Neuronal stem cell (in vitro differentiated cells): Measurements from ENCODE around the gene GIMAP5.

Experiments
- DNase-seq: peaks from one replicate; pipeline ENCODE4 v3.0.0-alpha.2; 2013; ENCODE audit warnings: low spot score
- H2AFZ ChIP-seq: one replicate; pipeline ENCODE4 v1.6.1; 2013; ENCODE audit warnings: mild to moderate bottlenecking, low read length, inconsistent platforms
- H2AK5ac ChIP-seq: 2 replicates; pipeline ENCODE4 v1.6.1; 2013; ENCODE audit warnings: low read depth, mild to moderate bottlenecking, inconsistent platforms, low read length, moderate library complexity, mixed read lengths
- H2BK120ac ChIP-seq: 2 replicates; pipeline ENCODE4 v1.6.1; 2013; ENCODE audit warnings: low read depth, mild to moderate bottlenecking, inconsistent platforms, low read length, moderate library complexity, mixed read lengths
- H2BK12ac ChIP-seq: one replicate; pipeline ENCODE4 v1.6.1; 2013; ENCODE audit warnings: low read length, inconsistent platforms
- H2BK15ac ChIP-seq: 2 replicates; pipeline ENCODE4 v1.6.1; 2013; ENCODE audit warnings: mild to moderate bottlenecking, low read length, inconsistent platforms, mixed read lengths
- H2BK5ac ChIP-seq: one replicate; pipeline ENCODE4 v1.6.1; 2013; ENCODE audit warnings: inconsistent platforms, mild to moderate bottlenecking, low read length, moderate library complexity
- H3K14ac ChIP-seq: one replicate; pipeline ENCODE4 v1.6.1; 2013; ENCODE audit warnings: low read length, inconsistent platforms
- H3K18ac ChIP-seq: 2 replicates; pipeline ENCODE4 v1.6.1; 2013; ENCODE audit warnings: low read length, inconsistent platforms
- H3K23ac ChIP-seq: 2 replicates; pipeline ENCODE4 v1.6.1; 2013; ENCODE audit warnings: low read depth, mild to moderate bottlenecking, mixed read lengths, low read length, inconsistent platforms; ENCODE audit not compliant: poor library complexity
- H3K27ac ChIP-seq: replicated peaks from 3 replicates; pipeline ENCODE4 v1.5.1; 2013; ENCODE audit warnings: low read length, inconsistent platforms
- H3K27me3 ChIP-seq, 3 experiments: 2 replicates each; pipeline ENCODE4 v1.6.1; 2013; ENCODE audit warnings: low read length in 3 of 3, mild to moderate bottlenecking in 2 of 3, inconsistent platforms in 1 of 3, low read depth in 1 of 3, mixed read lengths in 1 of 3, moderate library complexity in 1 of 3; ENCODE audit not compliant: control insufficient read depth in 3 of 3, insufficient read depth in 3 of 3
- H3K36me3 ChIP-seq, 2 donors: replicated peaks in 1 of 2; 2 replicates each; pipeline ENCODE4 v1.6.1; 2013; ENCODE audit warnings: low read length in 2 of 2; ENCODE audit not compliant: control insufficient read depth in 2 of 2, insufficient read depth in 2 of 2
- H3K4ac ChIP-seq: 2 replicates; pipeline ENCODE4 v1.6.1; 2013; ENCODE audit warnings: inconsistent platforms, mild to moderate bottlenecking, low read length, moderate library complexity
- H3K4me1 ChIP-seq, 2 donors: 1 replicate in 1 of 2; 2 replicates in 1 of 2; pipeline ENCODE4 v1.6.1; 2013; ENCODE audit warnings: low read length in 2 of 2, low read depth in 1 of 2; ENCODE audit not compliant: control insufficient read depth in 2 of 2, insufficient read depth in 1 of 2
- H3K4me2 ChIP-seq: one replicate; pipeline ENCODE4 v1.6.1; 2013; ENCODE audit warnings: mild to moderate bottlenecking, low read length, inconsistent platforms; ENCODE audit not compliant: insufficient read depth, poor library complexity, severe bottlenecking
- H3K4me3 ChIP-seq, 2 donors: 2 replicates each; pipeline ENCODE4 v1.5.1; 2013; ENCODE audit warnings: low read length in 2 of 2, mild to moderate bottlenecking in 2 of 2, inconsistent platforms in 1 of 2, moderate library complexity in 1 of 2
- H3K79me1 ChIP-seq: one replicate; pipeline ENCODE4 v1.6.1; 2013; ENCODE audit warnings: low read depth, mild to moderate bottlenecking, inconsistent platforms, low read length, moderate library complexity
- H3K9ac ChIP-seq: one replicate; pipeline ENCODE4 v1.6.1; 2013; ENCODE audit warnings: mild to moderate bottlenecking, low read depth, low read length, inconsistent platforms; ENCODE audit not compliant: poor library complexity
- H3K9me3 ChIP-seq, 2 donors: replicated peaks in 1 of 2; 2 replicates each; pipeline versions ENCODE3 to v1.6.1; 2013; ENCODE audit warnings: low read length in 2 of 2, mild to moderate bottlenecking in 2 of 2, inconsistent platforms in 1 of 2, low read depth in 1 of 2, mixed read lengths in 1 of 2, moderate library complexity in 1 of 2; ENCODE audit not compliant: control insufficient read depth in 2 of 2, insufficient read depth in 1 of 2
- H4K8ac ChIP-seq: one replicate; pipeline ENCODE4 v1.6.1; 2013; ENCODE audit warnings: low read depth, mild to moderate bottlenecking, inconsistent platforms, low read length, moderate library complexity
- H4K91ac ChIP-seq: one replicate; pipeline ENCODE4 v1.6.1; 2013; ENCODE audit warnings: low read length, low read depth, mild to moderate bottlenecking, inconsistent platforms; ENCODE audit not compliant: poor library complexity
- WGBS, 2 donors: extraction: QIAGEN DNeasy Blood & Tissue Kit; methylation state at CpG; one replicate each; pipeline ENCODE4 v1.1.7; 2013; ENCODE audit warnings: missing lambda C conversion rate in 2 of 2, mixed read lengths in 1 of 2; ENCODE audit not compliant: insufficient read length in 2 of 2, insufficient replicate concordance in 1 of 2; ENCODE audit errors: extremely low coverage in 2 of 2; 5-methylcytosine and 5-hydroxymethylcytosine counted together

The GIMAP5 gene

GRCh38 chr7:150728609-150729008, 8.6 kb upstream of the GIMAP5 start:
- Histone ChIP-seq H2AFZ (no peak overlapping the region), H3K18ac (no peak overlapping the region)

GRCh38 chr7:150731916-150732315, 5.3 kb upstream of the GIMAP5 start:
- Histone ChIP-seq H3K4me2 (no peak overlapping the region), H2BK15ac (no peak overlapping the region), H3K18ac (no peak overlapping the region), H3K14ac (no peak overlapping the region), H2AFZ (no peak overlapping the region), H2BK5ac (no peak overlapping the region), H3K36me3 (no peaks in the 10 kb centered on the region), H4K8ac (no peak overlapping the region), H3K23ac (no peak overlapping the region), H3K4me1 (no peaks in the 10 kb centered on the region), H3K79me1 (no peaks in the 10 kb centered on the region), H3K27me3 (no peaks in the 10 kb centered on the region), H3K4ac (no peak overlapping the region), H3K4me3 (no peak overlapping the region), H2AK5ac (no peak overlapping the region), H2BK12ac (no peak overlapping the region), H3K9ac (no peak overlapping the region), H3K9me3 (peaks cover 0 to 7% of the 10 kb centered on the region in 2 donors), H2BK120ac (no peak overlapping the region), H3K27ac (no peak overlapping the region), H4K91ac (no peak overlapping the region)
- WGBS, 2 donors = no CpG with 5 or more reads among the region's 1 CpG
- no peak for DNase-seq

More at GRCh38 chr7:150728609-150729008, 8.6 kb upstream of the GIMAP5 start:
- H3K9me3 ChIP-seq = peaks cover 0 to 9% of the 10 kb centered on the region in 2 donors
- H3K9ac ChIP-seq = no peak overlapping the region
- no peak overlapping the region for H2AK5ac ChIP-seq
- no peak overlapping the region for H2BK5ac ChIP-seq
- no peak overlapping the region for H3K4me2 ChIP-seq
- H3K79me1 ChIP-seq = no peaks in the 10 kb centered on the region
- H3K14ac ChIP-seq = no peak overlapping the region
- no peak overlapping the region for H2BK15ac ChIP-seq
- H3K27ac ChIP-seq = no peak overlapping the region
- H3K23ac ChIP-seq = no peak overlapping the region
- DNase-seq = no peak
- no peak overlapping the region for H4K91ac ChIP-seq
- H3K4me3 ChIP-seq = no peak overlapping the region
- no peaks in the 10 kb centered on the region for H3K36me3 ChIP-seq
- no peak overlapping the region for H4K8ac ChIP-seq
- no peak overlapping the region for H3K4ac ChIP-seq
- no peaks in the 10 kb centered on the region for H3K4me1 ChIP-seq
- H2BK120ac ChIP-seq = no peak overlapping the region
- no peak overlapping the region for H2BK12ac ChIP-seq
- H3K27me3 ChIP-seq = no peaks in the 10 kb centered on the region

GRCh38 chr7:150732786-150733481, 4.3 kb upstream of the GIMAP5 start:
- Histone ChIP-seq H3K14ac (no peak overlapping the region), H2AFZ (no peak overlapping the region), H4K91ac (no peak overlapping the region), H3K36me3 (no peaks in the 10 kb centered on the region), H3K9ac (no peak overlapping the region), H3K23ac (no peak overlapping the region), H2AK5ac (no peak overlapping the region), H4K8ac (no peak overlapping the region), H3K27ac (no peak overlapping the region), H3K18ac (no peak overlapping the region), H3K79me1 (no peaks in the 10 kb centered on the region), H2BK12ac (no peak overlapping the region), H2BK5ac (no peak overlapping the region), H2BK15ac (no peak overlapping the region), H3K4ac (no peak overlapping the region), H3K4me3 (no peak overlapping the region), H2BK120ac (no peak overlapping the region), H3K4me1 (no peaks in the 10 kb centered on the region), H3K4me2 (no peak overlapping the region), H3K27me3 (peaks cover 0 to 6% (median 3%) of the 10 kb centered on the region in 3 experiments), H3K9me3 (peaks cover 0 to 2% of the 10 kb centered on the region in 2 donors)
- WGBS, 2 donors = no CpG with 5 or more reads among the region's 5 CpGs
- no peak for DNase-seq

- H2AK5ac ChIP-seq = no peak overlapping the region
- H3K79me1 ChIP-seq = no peaks in the 10 kb centered on the region
- no peak for DNase-seq
- H2BK12ac ChIP-seq = no peak overlapping the region
- no peak overlapping the region for H3K18ac ChIP-seq
- H3K4me2 ChIP-seq = no peak overlapping the region
- H4K8ac ChIP-seq = no peak overlapping the region
- no peak overlapping the region for H4K91ac ChIP-seq
- no peak overlapping the region for H2BK120ac ChIP-seq
- H2BK5ac ChIP-seq = no peak overlapping the region
- H2AFZ ChIP-seq = no peak overlapping the region
- no peak overlapping the region for H3K9ac ChIP-seq
- H3K9me3 ChIP-seq = peaks cover 0 to 1% of the 10 kb centered on the region in 2 donors
- no peaks in the 10 kb centered on the region for H3K36me3 ChIP-seq
- H3K14ac ChIP-seq = no peak overlapping the region
- no CpG with 5 or more reads among the region's 5 CpGs for WGBS, 2 donors
- no peak overlapping the region for H2BK15ac ChIP-seq
- H3K23ac ChIP-seq = no peak overlapping the region
- H3K27me3 ChIP-seq = peaks cover 0 to 6% (median 4%) of the 10 kb centered on the region in 3 experiments
- H3K4me3 ChIP-seq = no peak overlapping the region
- no peak overlapping the region for H3K27ac ChIP-seq
- no peaks in the 10 kb centered on the region for H3K4me1 ChIP-seq
- H3K4ac ChIP-seq = no peak overlapping the region
Measured at GRCh38 chr7:150733482-150734095, 3.6 kb upstream of the GIMAP5 start.
